Measurements from ENCODE around the gene XPO6. TPM values are rescaled to one million over a fixed set of nuclear protein-coding genes. Genes with fewer than 3 reads are reported as not detected.

XPO6 gene
- total RNA-seq, 1 donor from 2014 or later: 72.7 TPM

DNA sequence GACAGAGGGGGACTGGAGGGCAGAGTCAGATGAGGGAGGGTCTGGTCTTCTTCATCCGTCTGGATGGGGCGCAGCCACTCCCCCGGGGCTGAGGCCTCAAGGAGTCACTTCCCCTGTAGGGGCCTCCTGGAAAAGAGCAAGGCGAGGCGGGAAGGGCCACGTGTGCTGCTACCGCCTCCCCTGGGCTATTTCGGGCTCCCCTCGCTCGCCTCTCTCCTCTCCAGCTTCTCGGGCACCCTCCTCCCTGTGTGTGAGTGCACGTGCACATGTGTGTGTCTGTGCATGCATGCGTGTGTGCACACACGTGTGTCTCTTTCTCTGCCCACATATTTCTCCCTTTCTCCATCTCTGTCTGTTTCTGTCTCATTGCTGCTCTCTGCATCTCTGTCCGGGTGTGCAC is 158.3 kb downstream of the XPO6 start:
- intact Hi-C loops (cut with DNase I): no loop called here
- no peak overlapping the region for H3K4me3 ChIP-seq
- no peaks in the 10 kb centered on the region for H3K27me3 ChIP-seq
- DNase-seq (ENCODE audit: extremely low spot score in 2 of 2): no peak
- H3K9me3 ChIP-seq: peaks cover 7% of the 10 kb centered on the region
- H3K36me3 ChIP-seq: no peaks in the 10 kb centered on the region
- no peak for TF ChIP-seq POLR2AphosphoS5 (IDR thresholded peaks at IDR 0.05; ENCODE audit: insufficient read depth in 1 of 2, low read depth in 1 of 2)
- TF ChIP-seq POLR2A (IDR thresholded peaks at IDR 0.05): no peak
- TF ChIP-seq CTCF (IDR thresholded peaks at IDR 0.05): no peak
- no peak overlapping the region for H3K27ac ChIP-seq
- no peaks in the 10 kb centered on the region for H3K4me1 ChIP-seq

DNA sequence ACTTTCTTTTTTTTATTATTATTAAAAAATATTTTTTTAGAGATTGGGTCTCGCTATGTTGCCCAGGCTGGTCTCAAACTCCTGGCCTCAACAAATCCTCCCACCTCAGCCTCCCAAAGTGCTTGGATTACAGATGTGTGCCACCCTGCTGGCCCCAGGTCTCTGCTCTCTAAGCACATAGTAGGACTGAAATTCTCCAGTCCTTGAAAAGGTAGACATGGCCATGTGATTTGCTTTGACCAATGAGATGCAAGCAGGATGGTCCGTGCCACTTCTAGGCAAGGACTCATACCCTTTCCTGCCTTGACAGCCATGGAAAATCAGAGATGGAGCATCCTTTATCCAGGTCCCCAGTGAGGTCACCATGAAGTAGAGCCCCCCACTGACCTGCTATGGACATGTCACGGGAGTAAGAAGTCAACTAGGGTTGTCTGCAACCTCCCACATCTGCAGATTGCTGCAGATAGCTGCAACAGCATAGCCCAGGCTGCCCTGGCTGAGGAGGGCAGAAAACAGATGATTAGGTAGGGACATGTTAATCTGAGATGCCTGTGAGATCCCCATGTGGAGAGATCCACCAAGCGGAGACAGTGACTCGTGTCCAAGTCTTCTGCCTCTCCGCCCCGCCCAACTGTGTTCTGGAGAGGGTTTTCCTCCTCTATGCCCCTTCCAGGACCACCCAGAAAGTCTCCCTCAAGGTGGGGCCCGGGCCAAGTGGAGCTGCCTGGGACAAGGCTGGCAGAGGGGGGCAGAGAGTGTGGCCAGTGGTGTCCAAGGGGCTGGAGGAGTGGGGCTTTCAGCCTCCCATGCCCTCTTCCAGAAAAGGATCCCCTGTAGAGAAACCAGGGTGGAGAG is 159.3 kb downstream of the XPO6 start:
- Histone ChIP-seq H3K4me3 (no peak overlapping the region), H3K27me3 (no peaks in the 10 kb centered on the region), H3K4me1 (no peaks in the 10 kb centered on the region), H3K36me3 (no peaks in the 10 kb centered on the region), H3K27ac (no peak overlapping the region), H3K9me3 (peaks cover 7% of the 10 kb centered on the region)
- DNase-seq (ENCODE audit: extremely low spot score in 2 of 2): no peak
- intact Hi-C loops (cut with DNase I): no loop called here
- TF ChIP-seq POLR2A (IDR thresholded peaks at IDR 0.05): no peak
- no peak for TF ChIP-seq POLR2AphosphoS5 (IDR thresholded peaks at IDR 0.05; ENCODE audit: insufficient read depth in 1 of 2, low read depth in 1 of 2)
- TF ChIP-seq CTCF (IDR thresholded peaks at IDR 0.05): no peak

GRCh38 chr16:28051486-28051885 is 160.3 kb downstream of the XPO6 start:
- intact Hi-C loops (cut with DNase I): no loop called here
- TF ChIP-seq POLR2AphosphoS5 (IDR thresholded peaks at IDR 0.05; ENCODE audit: insufficient read depth in 1 of 2, low read depth in 1 of 2): no peak
- Histone ChIP-seq H3K27ac (no peak overlapping the region), H3K36me3 (no peaks in the 10 kb centered on the region), H3K4me3 (no peak overlapping the region), H3K27me3 (no peaks in the 10 kb centered on the region), H3K4me1 (no peaks in the 10 kb centered on the region), H3K9me3 (peaks cover 7% of the 10 kb centered on the region)
- no peak for DNase-seq (ENCODE audit: extremely low spot score in 2 of 2)

Small RNA genes within 50 kb of the gene (small RNA-seq; reads per million reads assigned to genes)
- gene RF00402 (not detected), gene RNY1P10 (not detected)

Other genes starting within 250 kb of the XPO6 start
- gene GSG1L, start 148.3 kb downstream of the XPO6 start, total RNA-seq: not detected
- 0.25 TPM for gene SBK1, start 80.6 kb upstream of the XPO6 start, total RNA-seq
- gene NPIPB6, start 151.5 kb upstream of the XPO6 start, total RNA-seq: 7.6 TPM
- 169 TPM for gene EIF3CL, start 191.9 kb upstream of the XPO6 start, total RNA-seq